ENCODE results near the gene ITGA6.

ITGA6 gene

DNA sequence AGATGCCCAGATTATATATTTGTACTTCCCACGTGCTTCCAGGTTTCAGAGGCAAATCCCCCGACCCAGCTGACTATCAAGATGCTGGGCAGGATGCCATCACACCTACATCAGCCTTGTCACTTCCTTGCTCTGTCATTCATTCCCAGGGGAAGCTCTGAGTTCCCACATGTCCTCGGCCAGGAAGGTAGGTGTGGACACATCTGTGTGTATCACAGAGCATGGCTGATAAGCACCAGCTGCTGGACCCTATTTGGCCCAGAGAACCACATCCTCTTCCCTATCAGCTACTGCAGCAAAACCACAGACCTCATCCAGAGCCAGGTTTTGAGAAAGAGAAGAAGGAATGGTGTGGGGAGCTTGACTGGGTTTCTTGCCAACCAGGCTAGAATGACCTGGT lies 31.9 kb upstream of the ITGA6 start:
- DNase-seq (ENCODE audit: low read depth) = no peak
- H3K4me3 ChIP-seq (ENCODE audit: low read depth, low read length) = no peak overlapping the region
- TF ChIP-seq CTCF (IDR thresholded peaks at IDR 0.05; ENCODE audit: low read depth, low read length, missing control alignments) = no peak

DNA sequence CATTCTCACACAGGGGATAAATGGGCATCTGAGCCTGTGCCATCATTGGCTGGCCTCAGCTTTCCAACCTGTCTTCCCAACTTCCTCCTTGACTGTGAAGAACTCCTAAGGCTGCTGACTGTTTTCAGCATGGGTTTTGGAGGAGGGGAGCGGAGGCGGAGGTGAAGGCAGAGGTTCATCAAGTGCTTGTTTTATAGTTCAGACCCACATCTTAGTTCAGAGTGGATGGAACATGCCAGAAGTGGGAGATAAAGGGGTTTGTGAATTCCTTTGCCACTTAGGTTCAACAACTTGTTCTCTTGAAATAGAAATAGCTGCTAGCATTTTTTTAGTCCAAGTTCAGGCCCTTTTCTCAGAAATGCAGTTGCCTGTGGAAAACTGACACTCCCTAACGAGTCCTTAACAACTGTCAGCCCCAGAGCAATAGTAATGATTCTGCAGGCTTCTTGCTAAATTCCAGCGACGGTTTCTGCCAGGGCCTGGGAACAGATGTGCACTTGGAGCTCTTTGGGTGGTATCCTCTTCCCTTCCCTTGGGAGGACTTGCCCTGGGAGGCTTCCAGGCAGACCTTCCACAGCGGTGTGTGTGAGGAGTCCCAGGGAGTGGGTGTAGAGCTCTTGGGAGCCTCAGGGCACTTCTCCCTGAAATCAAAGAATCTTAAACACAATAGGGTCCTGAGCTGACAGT lies 30.1 kb upstream of the ITGA6 start:
- no peak for DNase-seq (ENCODE audit: low read depth)

DNA sequence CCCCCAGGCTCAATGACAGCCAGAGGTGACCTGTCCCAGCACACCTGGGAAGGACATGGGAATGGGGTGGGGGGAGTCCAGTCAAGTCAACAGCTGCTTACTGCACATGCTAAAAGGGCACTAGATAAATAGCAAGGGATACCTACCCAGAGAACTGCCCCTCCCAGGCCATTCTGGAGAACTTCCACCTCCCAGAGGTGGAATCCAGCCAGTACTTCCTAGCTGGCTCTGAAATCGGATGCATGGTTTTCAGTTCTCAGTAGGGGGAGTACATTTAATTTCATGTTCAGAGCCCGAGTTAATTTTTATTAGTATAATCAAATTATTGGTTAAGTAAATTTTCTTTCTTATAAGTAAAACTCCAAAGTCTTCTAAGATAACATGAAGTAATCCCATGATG lies 28.9 kb upstream of the ITGA6 start:
- DNase-seq (ENCODE audit: low read depth) = no peak
- H3K4me3 ChIP-seq (ENCODE audit: low read depth, low read length) = no peak overlapping the region
- no peak for TF ChIP-seq CTCF (IDR thresholded peaks at IDR 0.05; ENCODE audit: low read depth, low read length, missing control alignments)

More for the DNA sequence above, 30.1 kb upstream of the ITGA6 start:
- H3K4me3 ChIP-seq (ENCODE audit: low read depth, low read length) = no peak overlapping the region
- TF ChIP-seq CTCF (IDR thresholded peaks at IDR 0.05; ENCODE audit: low read depth, low read length, missing control alignments) = no peak

GRCh38 chr2:172399765-172400164 lies 27.6 kb upstream of the ITGA6 start:
- no peak for TF ChIP-seq CTCF (IDR thresholded peaks at IDR 0.05; ENCODE audit: low read depth, low read length, missing control alignments)
- DNase-seq (ENCODE audit: low read depth) = no peak
- no peak overlapping the region for H3K4me3 ChIP-seq (ENCODE audit: low read depth, low read length)

- TF ChIP-seq CTCF (IDR thresholded peaks at IDR 0.05; ENCODE audit: low read depth, low read length, missing control alignments) = no peak
- no peak for DNase-seq (ENCODE audit: low read depth)
- no peak overlapping the region for H3K4me3 ChIP-seq (ENCODE audit: low read depth, low read length)
Measured at GRCh38 chr2:172402198-172402597, 25.2 kb upstream of the ITGA6 start.

GRCh38 chr2:172403402-172403801 lies 24.0 kb upstream of the ITGA6 start:
- no peak overlapping the region for H3K4me3 ChIP-seq (ENCODE audit: low read depth, low read length)
- no peak for TF ChIP-seq CTCF (IDR thresholded peaks at IDR 0.05; ENCODE audit: low read depth, low read length, missing control alignments)
- no peak for DNase-seq (ENCODE audit: low read depth)

GRCh38 chr2:172403881-172404468 lies 23.4 kb upstream of the ITGA6 start:
- DNase-seq (ENCODE audit: low read depth) = no peak
- no peak for TF ChIP-seq CTCF (IDR thresholded peaks at IDR 0.05; ENCODE audit: low read depth, low read length, missing control alignments)

More at GRCh38 chr2:172403881-172404468, 23.4 kb upstream of the ITGA6 start:
- no peak overlapping the region for H3K4me3 ChIP-seq (ENCODE audit: low read depth, low read length)
